Endothelial cell of umbilical vein (primary cell): ENCODE results near the gene CFAP46.

ENCODE experiments used
- EZH2 ChIP-seq: IDR thresholded peaks from 2 replicates; pipeline ENCODE4 v1.6.1; 2012; ENCODE audit warnings: borderline replicate concordance, low read depth, mild to moderate bottlenecking, moderate library complexity, low read length, inconsistent platforms; ENCODE audit not compliant: severe bottlenecking
- FOS ChIP-seq: IDR thresholded peaks from 2 replicates; pipeline ENCODE4 v1.6.1; 2011; ENCODE audit warnings: mild to moderate bottlenecking, low read length, moderate library complexity, borderline replicate concordance; ENCODE audit not compliant: insufficient read depth
- MYC ChIP-seq: IDR thresholded peaks from one replicate; pipeline ENCODE4 v1.6.1; 2011; ENCODE audit warnings: mild to moderate bottlenecking, low read depth, low read length
- POLR2A ChIP-seq: IDR thresholded peaks from 2 replicates; pipeline ENCODE4 v1.6.1; 2012; ENCODE audit warnings: low read depth, mild to moderate bottlenecking, control low read depth, low read length
- POLR2AphosphoS5 ChIP-seq: IDR thresholded peaks from 2 replicates; pipeline ENCODE4 v1.6.1; 2012; ENCODE audit warnings: low read depth, mild to moderate bottlenecking, control low read depth, low read length, moderate library complexity; ENCODE audit not compliant: insufficient read depth
- TF ChIP-seq, protein P1 (sequence below), 2 donors: IDR thresholded peaks; 1 replicate in 1 of 2; 2 replicates in 1 of 2; pipeline ENCODE4 v1.5.1; 2011; ENCODE audit warnings: low read length in 2 of 2, mild to moderate bottlenecking in 2 of 2, moderate library complexity in 2 of 2, control low read depth in 1 of 2, inconsistent platforms in 1 of 2, low read depth in 1 of 2; ENCODE audit not compliant: insufficient read depth in 1 of 2; ENCODE audit errors: extremely low read depth in 1 of 2
- TF ChIP-seq, protein P2 (sequence below): IDR thresholded peaks from 2 replicates; pipeline ENCODE4 v1.6.1; 2011; ENCODE audit not compliant: insufficient read depth, insufficient read length

DNA sequence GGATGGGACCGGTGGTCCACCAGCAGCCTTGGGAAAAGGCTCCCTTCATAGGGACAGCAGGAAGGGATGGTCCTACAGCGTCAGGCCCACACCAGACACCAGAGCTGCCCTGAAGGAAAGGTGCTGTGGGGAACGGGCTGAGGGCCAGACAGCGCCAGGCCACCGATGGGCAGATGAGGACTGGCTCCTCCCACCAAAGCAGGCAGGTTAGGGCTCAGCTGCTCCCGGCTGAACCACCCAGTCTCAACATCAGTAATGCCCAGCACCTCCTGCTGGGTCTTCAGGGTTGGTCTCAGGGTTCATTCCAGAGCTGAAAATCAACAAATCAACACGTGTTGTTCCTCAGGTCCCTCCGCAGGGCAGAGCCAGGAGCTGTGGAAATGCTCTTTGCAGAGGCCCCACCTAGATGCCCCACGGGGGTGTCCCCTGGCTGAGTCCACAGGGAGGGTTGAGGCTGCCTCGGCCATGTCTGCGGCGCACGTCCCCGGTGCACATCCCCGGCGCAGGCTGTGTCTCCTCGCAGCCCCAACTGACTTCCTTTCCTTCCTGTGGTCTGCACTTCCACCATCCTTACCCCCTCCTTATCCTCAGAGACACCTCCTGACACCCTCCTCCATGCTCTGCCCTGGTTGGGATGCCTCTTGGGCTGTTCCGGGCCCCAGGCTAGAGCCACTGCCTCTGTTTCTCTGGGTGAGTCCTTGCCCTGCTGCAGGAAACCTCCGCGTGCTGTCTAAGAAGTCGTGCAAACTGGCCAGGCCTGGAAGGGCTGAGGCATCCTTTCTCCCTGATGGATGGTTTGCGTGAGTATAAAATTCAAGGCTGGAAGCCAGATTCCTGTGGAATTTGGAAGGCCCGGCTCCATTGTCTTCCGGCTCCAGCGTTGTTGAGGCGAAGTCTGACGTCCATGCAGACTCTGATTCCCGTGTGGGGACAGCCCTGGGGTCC, 32.8 kb upstream of the CFAP46 start:
- TF ChIP-seq MYC (no peak), POLR2A (no peak), EZH2 (no peak), POLR2AphosphoS5 (no peak), FOS (no peak)
- TF ChIP-seq, protein P1, sequence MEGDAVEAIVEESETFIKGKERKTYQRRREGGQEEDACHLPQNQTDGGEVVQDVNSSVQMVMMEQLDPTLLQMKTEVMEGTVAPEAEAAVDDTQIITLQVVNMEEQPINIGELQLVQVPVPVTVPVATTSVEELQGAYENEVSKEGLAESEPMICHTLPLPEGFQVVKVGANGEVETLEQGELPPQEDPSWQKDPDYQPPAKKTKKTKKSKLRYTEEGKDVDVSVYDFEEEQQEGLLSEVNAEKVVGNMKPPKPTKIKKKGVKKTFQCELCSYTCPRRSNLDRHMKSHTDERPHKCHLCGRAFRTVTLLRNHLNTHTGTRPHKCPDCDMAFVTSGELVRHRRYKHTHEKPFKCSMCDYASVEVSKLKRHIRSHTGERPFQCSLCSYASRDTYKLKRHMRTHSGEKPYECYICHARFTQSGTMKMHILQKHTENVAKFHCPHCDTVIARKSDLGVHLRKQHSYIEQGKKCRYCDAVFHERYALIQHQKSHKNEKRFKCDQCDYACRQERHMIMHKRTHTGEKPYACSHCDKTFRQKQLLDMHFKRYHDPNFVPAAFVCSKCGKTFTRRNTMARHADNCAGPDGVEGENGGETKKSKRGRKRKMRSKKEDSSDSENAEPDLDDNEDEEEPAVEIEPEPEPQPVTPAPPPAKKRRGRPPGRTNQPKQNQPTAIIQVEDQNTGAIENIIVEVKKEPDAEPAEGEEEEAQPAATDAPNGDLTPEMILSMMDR (IDR thresholded peaks at IDR 0.05; ENCODE audit: extremely low read depth in 1 of 2, insufficient read depth in 1 of 2, low read depth in 1 of 2, low read length in 2 of 2) = no peak
- TF ChIP-seq, protein P2, sequence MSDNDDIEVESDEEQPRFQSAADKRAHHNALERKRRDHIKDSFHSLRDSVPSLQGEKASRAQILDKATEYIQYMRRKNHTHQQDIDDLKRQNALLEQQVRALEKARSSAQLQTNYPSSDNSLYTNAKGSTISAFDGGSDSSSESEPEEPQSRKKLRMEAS = no peak
